Stomach (tissue), 9 donors: ENCODE results near the gene TMEM87B. TPM values are rescaled to one million over a fixed set of nuclear protein-coding genes. Genes with fewer than 3 reads are reported as not detected.
"Not testable (repeated sequence)": the region's sequence is repeated elsewhere in the genome, so short reads cannot be mapped to it uniquely, and the experiment has no call there.

ENCODE experiments used
- DNase-seq, 2 donors: peaks; one replicate each; pipeline versions ENCODE4 v3.0.0 to v3.0.0-alpha.2; 2013 to 2019
- H3K27ac ChIP-seq, 5 donors: fragments of 200-600 bp in 4 of 5; sonication (generic) in 4 of 5; one replicate each; pipeline ENCODE4 v1.5.1; 2013 to 2019; ENCODE audit warnings: mild to moderate bottlenecking in 1 of 5, moderate library complexity in 1 of 5
- H3K27me3 ChIP-seq, 3 donors: fragments of 200-600 bp; sonication (generic); one replicate each; pipeline ENCODE4 v1.5.1; 2017 to 2019; ENCODE audit warnings: mixed run types in 1 of 3
- H3K36me3 ChIP-seq, 4 donors: fragments of 200-600 bp; sonication (generic); 1 replicate in 3 of 4; 2 replicates in 1 of 4; pipeline ENCODE4 v1.5.1; 2016 to 2019
- H3K4me1 ChIP-seq, 4 donors: fragments of 200-600 bp; sonication (generic); one replicate each; pipeline ENCODE4 v1.5.1; 2016 to 2019
- H3K4me3 ChIP-seq, 4 donors: fragments of 200-600 bp; sonication (generic) in 3 of 4; one replicate each; pipeline ENCODE4 v1.5.1; 2016 to 2019; ENCODE audit warnings: mild to moderate bottlenecking in 1 of 4
- H3K9me3 ChIP-seq, 4 donors: fragments of 200-600 bp; sonication (generic); one replicate each; pipeline ENCODE4 v1.5.1; 2016 to 2019
- EP300 ChIP-seq: sonication (generic); formaldehyde crosslinking; IDR thresholded peaks from one replicate; pipeline ENCODE4 v1.6.1; 2017; ENCODE audit warnings: antibody characterized with exemption
- POLR2A ChIP-seq, 4 donors: fragments of 450-650 bp; IDR thresholded peaks; one replicate each; pipeline ENCODE4 v1.6.1; 2016; ENCODE audit warnings: antibody characterized with exemption in 4 of 4, control low read depth in 2 of 4, mild to moderate bottlenecking in 1 of 4, moderate library complexity in 1 of 4
- POLR2AphosphoS5 ChIP-seq, 3 donors: sonication (generic); formaldehyde crosslinking; IDR thresholded peaks; one replicate each; pipeline ENCODE4 v1.6.1; 2016; ENCODE audit warnings: antibody characterized with exemption in 3 of 3
- WGBS, 5 donors: extraction: QIAGEN DNeasy Blood & Tissue Kit in 3 of 5; methylation state at CpG; one replicate each; pipeline versions ENCODE4 v1.1.5 to v1.1.7; 2013 to 2018; 5-methylcytosine and 5-hydroxymethylcytosine counted together
- intact Hi-C: fragments of 100-400 bp; cut with DNase I; formaldehyde crosslinking; loops from one replicate; pipeline ENCODE4 v1.15.1; 2023; ENCODE audit warnings: low total_unique reads
- polyA plus RNA-seq, 3 donors: library from polyadenylated mRNA; stranded (reverse); fragments of 200-250 nt; gene quantifications; one replicate each; pipeline ENCODE4 v1.2.3, GENCODE V29; 2013
- total RNA-seq, 5 donors: library from RNA; depleted of rRNA; stranded (reverse); fragments of >200 nt; gene quantifications; one replicate each; pipeline versions ENCODE4 v1.1.0 to v1.2.3, GENCODE V29; 2014 to 2016
- TF ChIP-seq, protein P1 (sequence below), 7 experiments: fragments of 450-650 bp in 4 of 7; fragments of 200-600 bp in 3 of 7; sonication (generic) in 3 of 7; IDR thresholded peaks; one replicate each; pipeline ENCODE4 v1.5.1; 2016 to 2019; ENCODE audit warnings: antibody characterized with exemption in 7 of 7, control low read depth in 2 of 7, mild to moderate bottlenecking in 1 of 7
- donor health status: healthy with polysubstance abuse.
- donor health status: Bipolar disorder and iron deficiency.
- donor health status: healthy.

The TMEM87B gene
- total and polyA plus RNA-seq, 8 donors, result 3.7 to 62.2 (median 16.1) TPM

DNA sequence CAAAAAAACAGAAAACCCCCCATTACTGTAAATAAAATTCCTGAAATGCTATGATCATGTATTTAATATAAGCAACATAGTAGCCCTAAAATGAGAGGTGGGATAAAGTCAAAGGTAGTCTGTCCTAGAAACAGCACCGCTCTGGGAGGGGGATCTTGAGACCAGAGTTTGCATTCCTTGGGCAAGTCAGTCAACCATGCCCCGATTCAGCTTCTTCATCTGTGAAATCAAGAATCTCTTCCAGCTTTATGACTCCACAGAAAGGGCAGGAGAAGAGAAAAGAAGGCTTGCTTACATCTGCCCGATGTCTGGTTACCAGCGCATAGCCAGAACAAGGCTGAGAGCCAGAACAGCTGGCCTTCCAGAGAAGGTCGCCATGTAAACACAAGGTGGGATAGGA lies 81.0 kb downstream of the TMEM87B start:
- no peak for DNase-seq
- WGBS, 5 donors, result 82 to 92% (median 86%) methylated on average over 5 of the region's 5 CpGs
- no peak overlapping the region for H3K27ac ChIP-seq
- no peaks in the 10 kb centered on the region for H3K36me3 ChIP-seq
- intact Hi-C loops, result no loop called here
- H3K4me1 ChIP-seq, result peaks cover 15 to 21% (median 17%) of the 10 kb centered on the region in 4 donors
- peaks cover 0 to 46% (median 11%) of the 10 kb centered on the region in 3 donors for H3K27me3 ChIP-seq
- no peak overlapping the region for H3K4me3 ChIP-seq
- TF ChIP-seq POLR2AphosphoS5 (IDR thresholded peaks at IDR 0.05), result no peak
- TF ChIP-seq, protein P1, sequence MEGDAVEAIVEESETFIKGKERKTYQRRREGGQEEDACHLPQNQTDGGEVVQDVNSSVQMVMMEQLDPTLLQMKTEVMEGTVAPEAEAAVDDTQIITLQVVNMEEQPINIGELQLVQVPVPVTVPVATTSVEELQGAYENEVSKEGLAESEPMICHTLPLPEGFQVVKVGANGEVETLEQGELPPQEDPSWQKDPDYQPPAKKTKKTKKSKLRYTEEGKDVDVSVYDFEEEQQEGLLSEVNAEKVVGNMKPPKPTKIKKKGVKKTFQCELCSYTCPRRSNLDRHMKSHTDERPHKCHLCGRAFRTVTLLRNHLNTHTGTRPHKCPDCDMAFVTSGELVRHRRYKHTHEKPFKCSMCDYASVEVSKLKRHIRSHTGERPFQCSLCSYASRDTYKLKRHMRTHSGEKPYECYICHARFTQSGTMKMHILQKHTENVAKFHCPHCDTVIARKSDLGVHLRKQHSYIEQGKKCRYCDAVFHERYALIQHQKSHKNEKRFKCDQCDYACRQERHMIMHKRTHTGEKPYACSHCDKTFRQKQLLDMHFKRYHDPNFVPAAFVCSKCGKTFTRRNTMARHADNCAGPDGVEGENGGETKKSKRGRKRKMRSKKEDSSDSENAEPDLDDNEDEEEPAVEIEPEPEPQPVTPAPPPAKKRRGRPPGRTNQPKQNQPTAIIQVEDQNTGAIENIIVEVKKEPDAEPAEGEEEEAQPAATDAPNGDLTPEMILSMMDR (IDR thresholded peaks at IDR 0.05), result no peak
- peaks cover 0 to 6% (median 0%) of the 10 kb centered on the region in 4 donors for H3K9me3 ChIP-seq

DNA sequence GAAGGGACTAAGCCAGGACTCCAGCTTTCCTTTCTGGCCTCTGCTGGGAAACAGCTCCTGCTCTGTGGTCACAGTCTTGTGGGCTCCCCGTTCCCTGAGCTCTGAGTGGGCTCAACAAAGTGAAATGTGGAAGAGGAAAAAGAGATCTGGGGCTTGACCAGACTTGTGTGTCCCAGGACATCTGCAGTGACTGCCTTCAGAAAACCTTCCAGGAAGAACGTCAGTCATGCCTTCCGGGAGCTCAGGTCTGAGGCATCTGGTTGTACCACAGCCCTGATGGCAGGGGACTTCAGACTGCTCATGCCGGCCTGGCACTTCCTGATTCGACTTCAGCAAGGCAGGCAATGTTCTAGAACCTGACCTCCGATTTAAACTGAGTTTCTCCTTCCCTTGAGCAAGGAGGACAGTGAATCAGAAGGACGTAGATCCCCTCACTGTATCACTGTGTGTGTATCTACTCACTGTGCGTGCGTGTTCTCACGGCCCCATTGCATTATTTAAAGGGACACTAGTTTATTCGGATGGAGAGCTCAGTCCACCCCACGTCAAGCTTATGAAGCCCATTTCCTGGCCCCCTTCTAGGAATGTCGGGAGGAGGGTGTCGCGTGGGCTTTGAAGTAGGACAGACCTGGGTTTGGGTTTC lies 82.6 kb downstream of the TMEM87B start:
- DNase-seq, result peak in 1 of 2 donors; percentile 41
- 20 to 30% (median 25%) methylated on average over 15 of the region's 15 CpGs for WGBS, 5 donors
- peak overlapping the region; percentile 52 to 77 (median 62) for H3K4me3 ChIP-seq

DNA sequence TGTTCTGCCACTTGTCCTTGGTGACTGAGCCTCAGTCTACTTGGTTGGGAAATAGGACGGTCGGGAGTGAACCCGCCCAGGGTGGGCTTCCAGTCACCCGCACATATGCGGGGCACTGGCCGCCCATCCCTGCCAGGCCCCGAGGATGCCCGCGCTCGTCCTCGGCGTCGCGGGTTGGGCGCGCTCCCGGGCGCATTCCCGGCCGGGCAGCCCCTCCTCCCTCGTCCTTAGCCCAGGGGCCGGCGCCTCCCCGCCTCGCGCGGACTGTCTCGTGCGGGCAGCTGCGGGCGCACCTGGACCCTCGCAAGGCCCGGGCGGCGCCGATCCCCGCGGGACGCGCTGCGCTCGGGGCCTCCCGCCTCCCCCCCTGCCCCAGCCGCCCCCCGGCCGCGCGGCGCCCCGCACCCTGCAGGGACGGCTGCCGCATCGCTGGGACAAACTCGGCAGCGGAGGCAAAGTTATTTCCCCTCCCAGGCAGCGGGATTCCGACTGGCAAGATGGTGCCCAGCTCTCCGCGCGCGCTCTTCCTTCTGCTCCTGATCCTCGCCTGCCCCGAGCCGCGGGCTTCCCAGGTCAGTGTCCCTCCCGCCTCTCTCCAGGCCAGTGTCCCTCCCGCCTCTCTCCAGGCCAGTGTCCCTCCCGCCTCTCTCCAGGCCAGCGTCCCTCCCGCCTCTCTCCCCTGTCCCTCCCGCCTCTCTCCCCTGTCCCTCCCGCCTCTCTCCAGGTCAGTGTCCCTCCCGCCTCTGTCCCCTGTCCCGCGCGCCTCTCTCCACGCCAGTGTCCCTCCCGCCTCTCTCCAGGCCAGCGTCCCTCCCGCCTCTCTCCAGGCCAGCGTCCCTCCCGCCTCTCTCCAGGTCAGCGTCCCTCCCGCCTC lies 83.3 kb downstream of the TMEM87B start, which contains the start of gene FBLN7:
TSS of gene FBLN7 (plus strand) at position 227 of the 874 bp plus-strand sequence. CDS start at position 498, 271 bp downstream.
- H3K27ac ChIP-seq, result peak within 1 kb of the TSS in 2 of 5 donors; percentile 35 to 38

More for the DNA sequence above, 82.6 kb downstream of the TMEM87B start:
- Histone ChIP-seq H3K27me3 (peaks cover 0 to 51% (median 11%) of the 10 kb centered on the region in 3 donors), H3K27ac (peak overlapping the region in 1 of 5 donors; percentile 35), H3K36me3 (no peaks in the 10 kb centered on the region), H3K9me3 (peaks cover 0 to 3% (median 0%) of the 10 kb centered on the region in 4 donors), H3K4me1 (peaks cover 15 to 21% (median 17%) of the 10 kb centered on the region in 4 donors)
- intact Hi-C loops, result no loop called here
- TF ChIP-seq, protein P1 (IDR thresholded peaks at IDR 0.05), result no peak
- no peak for TF ChIP-seq EP300
- no peak for TF ChIP-seq POLR2A (IDR thresholded peaks at IDR 0.05)
- TF ChIP-seq POLR2AphosphoS5 (IDR thresholded peaks at IDR 0.05), result no peak

DNA sequence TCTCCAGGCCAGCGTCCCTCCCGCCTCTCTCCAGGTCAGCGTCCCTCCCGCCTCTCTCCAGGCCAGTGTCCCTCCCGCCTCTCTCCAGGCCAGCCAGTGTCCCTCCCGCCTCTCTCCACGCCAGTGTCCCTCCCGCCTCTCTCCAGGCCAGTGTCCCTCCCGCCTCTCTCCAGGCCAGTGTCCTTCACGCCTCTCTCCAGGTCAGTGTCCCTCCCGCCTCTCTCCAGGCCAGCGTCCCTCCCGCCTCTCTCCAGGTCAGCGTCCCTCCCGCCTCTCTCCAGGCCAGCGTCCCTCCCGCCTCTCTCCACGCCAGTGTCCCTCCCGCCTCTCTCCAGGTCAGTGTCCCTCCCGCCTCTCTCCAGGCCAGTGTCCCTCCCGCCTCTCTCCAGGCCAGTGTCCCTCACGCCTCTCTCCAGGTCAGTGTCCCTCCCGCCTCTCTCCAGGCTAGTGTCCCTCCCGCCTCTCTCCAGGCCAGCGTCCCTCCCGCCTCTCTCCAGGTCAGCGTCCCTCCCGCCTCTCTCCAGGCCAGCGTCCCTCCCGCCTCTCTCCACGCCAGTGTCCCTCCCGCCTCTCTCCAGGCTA lies 84.1 kb downstream of the TMEM87B start:
- H3K27me3 ChIP-seq, result peaks cover 0 to 51% (median 11%) of the 10 kb centered on the region in 3 donors
- H3K9me3 ChIP-seq, DNase-seq, intact Hi-C loops, H3K27ac ChIP-seq, H3K36me3 ChIP-seq: not testable (repeated sequence)
- WGBS, 5 donors, result 1 to 4% (median 2%) methylated on average over 8 to 24 of the region's 32 CpGs
- peak overlapping the region; percentile 52 to 77 (median 62) for H3K4me3 ChIP-seq
- peaks cover 15 to 21% (median 17%) of the 10 kb centered on the region in 4 donors for H3K4me1 ChIP-seq

More for the DNA sequence above, 83.3 kb downstream of the TMEM87B start, which contains the start of gene FBLN7:
- Histone ChIP-seq H3K4me3 (peak within 1 kb of the TSS; percentile 52 to 77 (median 62)), H3K27me3 (peaks cover 0 to 51% (median 11%) of the 10 kb centered on the region in 3 donors), H3K4me1 (peaks cover 15 to 21% (median 17%) of the 10 kb centered on the region in 4 donors), H3K9me3 (no peaks in the 10 kb centered on the region), H3K36me3 (no peaks in the 10 kb centered on the region)
- intact Hi-C loops, result no loop called here
- DNase-seq, result peak in 1 of 2 donors; percentile 60
- WGBS, 5 donors, result 1 to 4% (median 2%) methylated on average over 25 to 84 of the region's 84 CpGs
- no peak for TF ChIP-seq POLR2AphosphoS5 (IDR thresholded peaks at IDR 0.05)
- TF ChIP-seq, protein P1 (IDR thresholded peaks at IDR 0.05), result no peak
- no peak for TF ChIP-seq EP300
- TF ChIP-seq POLR2A (IDR thresholded peaks at IDR 0.05), result no peak

DNA sequence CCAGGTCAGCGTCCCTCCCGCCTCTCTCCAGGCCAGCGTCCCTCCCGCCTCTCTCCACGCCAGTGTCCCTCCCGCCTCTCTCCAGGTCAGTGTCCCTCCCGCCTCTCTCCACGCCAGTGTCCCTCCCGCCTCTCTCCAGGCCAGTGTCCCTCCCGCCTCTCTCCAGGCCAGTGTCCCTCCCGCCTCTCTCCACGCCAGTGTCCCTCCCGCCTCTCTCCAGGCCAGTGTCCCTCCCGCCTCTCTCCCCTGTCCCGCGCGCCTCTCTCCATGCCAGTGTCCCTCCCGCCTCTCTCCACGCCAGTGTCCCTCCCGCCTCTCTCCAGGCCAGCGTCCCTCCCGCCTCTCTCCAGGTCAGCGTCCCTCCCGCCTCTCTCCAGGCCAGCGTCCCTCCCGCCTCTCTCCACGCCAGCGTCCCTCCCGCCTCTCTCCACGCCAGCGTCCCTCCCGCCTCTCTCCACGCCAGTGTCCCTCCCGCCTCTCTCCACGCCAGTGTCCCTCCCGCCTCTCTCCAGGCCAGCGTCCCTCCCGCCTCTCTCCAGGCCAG lies 84.7 kb downstream of the TMEM87B start:
- peak overlapping the region; percentile 11 to 77 (median 22) for H3K4me3 ChIP-seq
- H3K36me3 ChIP-seq, result not testable (repeated sequence)

More for the DNA sequence above, 84.7 kb downstream of the TMEM87B start:
- intact Hi-C loops, DNase-seq, H3K27ac ChIP-seq, H3K9me3 ChIP-seq: not testable (repeated sequence)
- peaks cover 0 to 51% (median 11%) of the 10 kb centered on the region in 3 donors for H3K27me3 ChIP-seq
- 2 to 8% (median 5%) methylated on average over 23 to 37 of the region's 38 CpGs for WGBS, 5 donors
- H3K4me1 ChIP-seq, result peaks cover 15 to 21% (median 17%) of the 10 kb centered on the region in 4 donors
